Measurements from ENCODE around the gene NKX2-2. TPM values are rescaled to one million over a fixed set of nuclear protein-coding genes. Genes with fewer than 3 reads are reported as not detected.

The NKX2-2 gene
- total RNA-seq (0.05 TPM), polyA plus RNA-seq (0.09 TPM)
- long read RNA-seq, donor 1 = 0 reads
- long read RNA-seq, donor 2 = 0 reads
- long read RNA-seq, donor 3 = 0 reads
- long read RNA-seq, donor 4 = 0 reads
- long read RNA-seq, donor 5 = 0 reads
- long read RNA-seq, donor 6 = 0 reads
- long read RNA-seq, donor 7 = 0 reads
- long read RNA-seq, donor 8 = 0 reads
- long read RNA-seq, donor 9 = 0 reads
- long read RNA-seq, donor 10 = 0 reads

GRCh38 chr20:21513881-21514540, at the start of gene NKX2-2:
NKX2-2 (minus strand) TSS chr20:21514064; CDS start chr20:21513669, 395 bp downstream.
- Histone ChIP-seq H3K9me3 (ENCODE audit: control insufficient read depth in 2 of 2, insufficient read depth in 1 of 2, low read length in 1 of 2) (no peaks in the 10 kb centered on the region), H3K27ac (ENCODE audit: low read depth in 1 of 2, low read length in 1 of 2) (no peak within 1 kb of the TSS), H3K27me3 (ENCODE audit: control insufficient read depth in 2 of 2, insufficient read depth in 1 of 2, low read length in 1 of 2) (peaks cover 97 to 99% of the 10 kb centered on the region in 2 donors), H3K4me3 (ENCODE audit: low read length in 2 of 2) (no peak within 1 kb of the TSS), H3K36me3 (ENCODE audit: control insufficient read depth in 2 of 2, insufficient read depth in 2 of 2, low read length in 1 of 2) (no peaks in the 10 kb centered on the region), H3K4me1 (ENCODE audit: control insufficient read depth in 2 of 2, insufficient read depth in 2 of 2, low read length in 2 of 2) (peaks cover 0 to 10% of the 10 kb centered on the region in 2 donors)
- WGBS = 7% methylated on average over 45 of the region's 45 CpGs
- DNase-seq (ENCODE audit: low read depth in 6 of 9, low spot score in 9 of 9) = no peak

- Histone ChIP-seq H3K4me1 (ENCODE audit: control insufficient read depth in 2 of 2, insufficient read depth in 2 of 2, low read length in 2 of 2) (no peaks in the 10 kb centered on the region), H3K27ac (ENCODE audit: low read depth in 1 of 2, low read length in 1 of 2) (no peak overlapping the region), H3K9me3 (ENCODE audit: control insufficient read depth in 2 of 2, insufficient read depth in 1 of 2, low read length in 1 of 2) (peaks cover 0 to under 1% of the 10 kb centered on the region in 2 donors), H3K4me3 (ENCODE audit: low read length in 2 of 2) (no peak overlapping the region), H3K36me3 (ENCODE audit: control insufficient read depth in 2 of 2, insufficient read depth in 2 of 2, low read length in 1 of 2) (no peaks in the 10 kb centered on the region), H3K27me3 (ENCODE audit: control insufficient read depth in 2 of 2, insufficient read depth in 1 of 2, low read length in 1 of 2) (no peaks in the 10 kb centered on the region)
- WGBS = 90% methylated on average over 5 of the region's 5 CpGs
- no peak for DNase-seq (ENCODE audit: low read depth in 6 of 9, low spot score in 9 of 9)
Measured at GRCh38 chr20:21562656-21563055, 48.8 kb upstream of the NKX2-2 start.

DNA sequence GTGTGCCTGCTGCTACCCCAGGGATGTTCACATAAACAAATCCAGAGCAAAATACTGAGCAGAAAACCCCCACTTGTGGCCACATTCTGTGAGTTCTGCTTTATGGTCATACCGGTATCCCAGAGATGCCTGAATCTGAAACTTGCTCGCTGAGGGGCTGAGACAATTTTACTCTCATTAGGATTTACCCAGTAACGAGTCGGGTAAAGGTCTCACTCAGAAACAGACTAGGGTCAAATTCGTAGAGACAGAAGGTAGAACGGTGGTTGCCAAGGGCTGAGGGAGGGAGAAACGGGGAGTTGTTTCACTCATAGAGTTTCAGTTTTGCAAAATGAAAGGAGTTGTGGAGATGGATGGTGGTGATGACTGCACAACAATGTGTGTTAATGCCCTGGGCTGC, 45.4 kb upstream of the NKX2-2 start:
- Histone ChIP-seq H3K27me3 (ENCODE audit: control insufficient read depth in 2 of 2, insufficient read depth in 1 of 2, low read length in 1 of 2) (no peaks in the 10 kb centered on the region), H3K4me3 (ENCODE audit: low read length in 2 of 2) (no peak overlapping the region), H3K9me3 (ENCODE audit: control insufficient read depth in 2 of 2, insufficient read depth in 1 of 2, low read length in 1 of 2) (peaks cover 0 to 4% of the 10 kb centered on the region in 2 donors), H3K27ac (ENCODE audit: low read depth in 1 of 2, low read length in 1 of 2) (no peak overlapping the region), H3K4me1 (ENCODE audit: control insufficient read depth in 2 of 2, insufficient read depth in 2 of 2, low read length in 2 of 2) (peaks cover 0 to 2% of the 10 kb centered on the region in 2 donors), H3K36me3 (ENCODE audit: control insufficient read depth in 2 of 2, insufficient read depth in 2 of 2, low read length in 1 of 2) (no peaks in the 10 kb centered on the region)
- WGBS = 88% methylated on average over 7 of the region's 7 CpGs
- no peak for DNase-seq (ENCODE audit: low read depth in 6 of 9, low spot score in 9 of 9)

- no peak overlapping the region for H3K27ac ChIP-seq (ENCODE audit: low read depth in 1 of 2, low read length in 1 of 2)
- H3K9me3 ChIP-seq (ENCODE audit: control insufficient read depth in 2 of 2, insufficient read depth in 1 of 2, low read length in 1 of 2) = peaks cover 0 to 4% of the 10 kb centered on the region in 2 donors
- no peak overlapping the region for H3K4me3 ChIP-seq (ENCODE audit: low read length in 2 of 2)
- WGBS = 93% methylated on average over 20 of the region's 20 CpGs
- H3K4me1 ChIP-seq (ENCODE audit: control insufficient read depth in 2 of 2, insufficient read depth in 2 of 2, low read length in 2 of 2) = peaks cover 0 to 2% of the 10 kb centered on the region in 2 donors
- H3K27me3 ChIP-seq (ENCODE audit: control insufficient read depth in 2 of 2, insufficient read depth in 1 of 2, low read length in 1 of 2) = no peaks in the 10 kb centered on the region
- H3K36me3 ChIP-seq (ENCODE audit: control insufficient read depth in 2 of 2, insufficient read depth in 2 of 2, low read length in 1 of 2) = no peaks in the 10 kb centered on the region
- no peak for DNase-seq (ENCODE audit: low read depth in 6 of 9, low spot score in 9 of 9)
Measured at GRCh38 chr20:21557241-21558020, 43.6 kb upstream of the NKX2-2 start.

GRCh38 chr20:21556398-21556797, 42.5 kb upstream of the NKX2-2 start:
- Histone ChIP-seq H3K27ac (ENCODE audit: low read depth in 1 of 2, low read length in 1 of 2) (no peak overlapping the region), H3K27me3 (ENCODE audit: control insufficient read depth in 2 of 2, insufficient read depth in 1 of 2, low read length in 1 of 2) (no peaks in the 10 kb centered on the region)
- DNase-seq (ENCODE audit: low read depth in 6 of 9, low spot score in 9 of 9) = no peak

GRCh38 chr20:21555470-21556120, 41.7 kb upstream of the NKX2-2 start:
- Histone ChIP-seq H3K27me3 (ENCODE audit: control insufficient read depth in 2 of 2, insufficient read depth in 1 of 2, low read length in 1 of 2) (no peaks in the 10 kb centered on the region), H3K27ac (ENCODE audit: low read depth in 1 of 2, low read length in 1 of 2) (no peak overlapping the region), H3K36me3 (ENCODE audit: control insufficient read depth in 2 of 2, insufficient read depth in 2 of 2, low read length in 1 of 2) (no peaks in the 10 kb centered on the region), H3K4me1 (ENCODE audit: control insufficient read depth in 2 of 2, insufficient read depth in 2 of 2, low read length in 2 of 2) (peaks cover 0 to 2% of the 10 kb centered on the region in 2 donors), H3K4me3 (ENCODE audit: low read length in 2 of 2) (no peak overlapping the region), H3K9me3 (ENCODE audit: control insufficient read depth in 2 of 2, insufficient read depth in 1 of 2, low read length in 1 of 2) (peaks cover 0 to 4% of the 10 kb centered on the region in 2 donors)
- DNase-seq (ENCODE audit: low read depth in 6 of 9, low spot score in 9 of 9) = no peak
- 83% methylated on average over 5 of the region's 5 CpGs for WGBS

More at GRCh38 chr20:21556398-21556797, 42.5 kb upstream of the NKX2-2 start:
- Histone ChIP-seq H3K9me3 (ENCODE audit: control insufficient read depth in 2 of 2, insufficient read depth in 1 of 2, low read length in 1 of 2) (peaks cover 0 to 4% of the 10 kb centered on the region in 2 donors), H3K4me1 (ENCODE audit: control insufficient read depth in 2 of 2, insufficient read depth in 2 of 2, low read length in 2 of 2) (peaks cover 0 to 2% of the 10 kb centered on the region in 2 donors), H3K36me3 (ENCODE audit: control insufficient read depth in 2 of 2, insufficient read depth in 2 of 2, low read length in 1 of 2) (no peaks in the 10 kb centered on the region), H3K4me3 (ENCODE audit: low read length in 2 of 2) (no peak overlapping the region)
- WGBS = 90% methylated on average over 2 of the region's 2 CpGs

- Histone ChIP-seq H3K9me3 (ENCODE audit: control insufficient read depth in 2 of 2, insufficient read depth in 1 of 2, low read length in 1 of 2) (peaks cover 0 to 4% of the 10 kb centered on the region in 2 donors), H3K4me3 (ENCODE audit: low read length in 2 of 2) (no peak overlapping the region), H3K27ac (ENCODE audit: low read depth in 1 of 2, low read length in 1 of 2) (no peak overlapping the region), H3K36me3 (ENCODE audit: control insufficient read depth in 2 of 2, insufficient read depth in 2 of 2, low read length in 1 of 2) (no peaks in the 10 kb centered on the region), H3K27me3 (ENCODE audit: control insufficient read depth in 2 of 2, insufficient read depth in 1 of 2, low read length in 1 of 2) (no peaks in the 10 kb centered on the region), H3K4me1 (ENCODE audit: control insufficient read depth in 2 of 2, insufficient read depth in 2 of 2, low read length in 2 of 2) (peaks cover 0 to 2% of the 10 kb centered on the region in 2 donors)
- 74% methylated on average over 7 of the region's 7 CpGs for WGBS
- no peak for DNase-seq (ENCODE audit: low read depth in 6 of 9, low spot score in 9 of 9)
Measured at GRCh38 chr20:21554985-21555384, 41.1 kb upstream of the NKX2-2 start.

DNA sequence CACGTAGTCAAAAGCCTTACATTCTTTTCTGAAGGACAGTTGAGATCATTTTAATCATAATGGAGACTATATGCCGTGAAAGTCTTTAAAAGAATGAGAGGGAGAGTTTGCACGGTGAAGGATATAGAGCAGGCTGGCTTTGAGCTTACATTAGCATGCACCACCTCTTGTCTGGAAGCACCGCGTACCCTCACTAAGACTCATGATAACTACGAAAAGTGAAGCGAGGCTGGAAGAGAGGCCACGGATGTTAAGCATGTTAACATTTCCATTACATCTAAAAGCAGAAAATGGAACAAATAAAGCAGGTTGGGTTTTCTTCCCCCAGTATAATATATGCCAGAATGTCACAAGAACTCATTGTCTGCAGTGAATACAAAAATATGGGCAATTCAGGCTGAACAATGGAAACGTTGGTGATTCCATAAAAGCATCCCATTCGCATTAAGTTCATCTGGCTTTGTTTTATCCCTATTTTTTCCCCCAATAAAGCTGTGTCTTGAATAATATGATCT, 40.6 kb upstream of the NKX2-2 start:
- WGBS = 87% methylated on average over 10 of the region's 10 CpGs
- Histone ChIP-seq H3K4me1 (ENCODE audit: control insufficient read depth in 2 of 2, insufficient read depth in 2 of 2, low read length in 2 of 2) (peaks cover 0 to 2% of the 10 kb centered on the region in 2 donors), H3K36me3 (ENCODE audit: control insufficient read depth in 2 of 2, insufficient read depth in 2 of 2, low read length in 1 of 2) (no peaks in the 10 kb centered on the region)

More for the DNA sequence above, 40.6 kb upstream of the NKX2-2 start:
- Histone ChIP-seq H3K4me3 (ENCODE audit: low read length in 2 of 2) (no peak overlapping the region), H3K27ac (ENCODE audit: low read depth in 1 of 2, low read length in 1 of 2) (no peak overlapping the region), H3K27me3 (ENCODE audit: control insufficient read depth in 2 of 2, insufficient read depth in 1 of 2, low read length in 1 of 2) (no peaks in the 10 kb centered on the region), H3K9me3 (ENCODE audit: control insufficient read depth in 2 of 2, insufficient read depth in 1 of 2, low read length in 1 of 2) (peaks cover 0 to 4% of the 10 kb centered on the region in 2 donors)
- no peak for DNase-seq (ENCODE audit: low read depth in 6 of 9, low spot score in 9 of 9)

Measured in thymus (tissue), 14 donors.